ENCODE measurements around the gene RRAGC.

The RRAGC gene

DNA sequence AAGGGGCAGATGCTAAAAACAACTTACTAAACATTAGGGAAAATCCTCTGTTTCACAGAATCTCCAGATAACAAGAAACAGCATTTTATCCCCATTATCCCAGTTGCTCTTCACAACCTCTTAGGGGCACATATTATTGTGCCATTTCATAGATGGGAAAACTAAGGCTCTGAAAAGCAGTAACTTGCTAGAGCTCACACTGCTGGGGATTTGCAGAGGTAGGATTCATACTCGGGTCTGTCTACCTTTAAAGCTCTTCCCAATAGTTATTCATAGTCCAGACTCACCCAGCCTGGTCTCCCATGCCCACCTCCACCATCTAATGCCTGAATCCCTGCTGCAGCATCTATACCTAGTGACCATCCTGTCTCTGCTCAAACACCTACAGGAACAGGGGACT, 67.7 kb downstream of the RRAGC start:
- TF ChIP-seq SIN3A (IDR thresholded peaks at IDR 0.05; ENCODE audit: borderline replicate concordance, insufficient read depth, low read length) (no peak), FOXP2 (optimal IDR thresholded peaks at IDR 0.05; ENCODE audit: borderline replicate concordance, extremely low read depth, extremely low read length, insufficient read depth) (no peak)

DNA sequence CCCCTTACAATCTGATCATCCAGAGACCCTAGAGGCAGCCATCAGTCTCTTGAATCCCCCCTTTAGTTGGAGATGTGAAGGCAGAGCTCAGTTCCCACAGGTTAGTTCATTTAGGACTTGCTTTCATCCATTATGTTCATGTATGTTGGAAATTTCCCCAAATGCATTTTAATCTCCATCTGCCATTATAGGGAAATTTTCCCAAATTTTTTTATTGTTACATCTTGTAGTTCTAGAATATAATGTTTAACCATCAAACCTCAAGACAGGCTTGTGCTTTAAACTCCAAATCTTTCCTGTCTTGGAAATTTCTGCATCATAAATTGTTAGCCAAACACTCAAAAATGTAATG, 68.4 kb downstream of the RRAGC start:
- TF ChIP-seq SIN3A (IDR thresholded peaks at IDR 0.05; ENCODE audit: borderline replicate concordance, insufficient read depth, low read length) (no peak), TAF1 (IDR thresholded peaks at IDR 0.05; ENCODE audit: borderline replicate concordance, insufficient read depth, low read length) (no peak), FOXP2 (optimal IDR thresholded peaks at IDR 0.05; ENCODE audit: borderline replicate concordance, extremely low read depth, extremely low read length, insufficient read depth) (no peak), POLR2AphosphoS5 (IDR thresholded peaks at IDR 0.05; ENCODE audit: low read depth, low read length) (no peak)
- TF ChIP-seq, protein P1, sequence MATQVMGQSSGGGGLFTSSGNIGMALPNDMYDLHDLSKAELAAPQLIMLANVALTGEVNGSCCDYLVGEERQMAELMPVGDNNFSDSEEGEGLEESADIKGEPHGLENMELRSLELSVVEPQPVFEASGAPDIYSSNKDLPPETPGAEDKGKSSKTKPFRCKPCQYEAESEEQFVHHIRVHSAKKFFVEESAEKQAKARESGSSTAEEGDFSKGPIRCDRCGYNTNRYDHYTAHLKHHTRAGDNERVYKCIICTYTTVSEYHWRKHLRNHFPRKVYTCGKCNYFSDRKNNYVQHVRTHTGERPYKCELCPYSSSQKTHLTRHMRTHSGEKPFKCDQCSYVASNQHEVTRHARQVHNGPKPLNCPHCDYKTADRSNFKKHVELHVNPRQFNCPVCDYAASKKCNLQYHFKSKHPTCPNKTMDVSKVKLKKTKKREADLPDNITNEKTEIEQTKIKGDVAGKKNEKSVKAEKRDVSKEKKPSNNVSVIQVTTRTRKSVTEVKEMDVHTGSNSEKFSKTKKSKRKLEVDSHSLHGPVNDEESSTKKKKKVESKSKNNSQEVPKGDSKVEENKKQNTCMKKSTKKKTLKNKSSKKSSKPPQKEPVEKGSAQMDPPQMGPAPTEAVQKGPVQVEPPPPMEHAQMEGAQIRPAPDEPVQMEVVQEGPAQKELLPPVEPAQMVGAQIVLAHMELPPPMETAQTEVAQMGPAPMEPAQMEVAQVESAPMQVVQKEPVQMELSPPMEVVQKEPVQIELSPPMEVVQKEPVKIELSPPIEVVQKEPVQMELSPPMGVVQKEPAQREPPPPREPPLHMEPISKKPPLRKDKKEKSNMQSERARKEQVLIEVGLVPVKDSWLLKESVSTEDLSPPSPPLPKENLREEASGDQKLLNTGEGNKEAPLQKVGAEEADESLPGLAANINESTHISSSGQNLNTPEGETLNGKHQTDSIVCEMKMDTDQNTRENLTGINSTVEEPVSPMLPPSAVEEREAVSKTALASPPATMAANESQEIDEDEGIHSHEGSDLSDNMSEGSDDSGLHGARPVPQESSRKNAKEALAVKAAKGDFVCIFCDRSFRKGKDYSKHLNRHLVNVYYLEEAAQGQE (IDR thresholded peaks at IDR 0.05; ENCODE audit: insufficient read depth in 1 of 2, low read depth in 2 of 2, low read length in 2 of 2): no peak

DNA sequence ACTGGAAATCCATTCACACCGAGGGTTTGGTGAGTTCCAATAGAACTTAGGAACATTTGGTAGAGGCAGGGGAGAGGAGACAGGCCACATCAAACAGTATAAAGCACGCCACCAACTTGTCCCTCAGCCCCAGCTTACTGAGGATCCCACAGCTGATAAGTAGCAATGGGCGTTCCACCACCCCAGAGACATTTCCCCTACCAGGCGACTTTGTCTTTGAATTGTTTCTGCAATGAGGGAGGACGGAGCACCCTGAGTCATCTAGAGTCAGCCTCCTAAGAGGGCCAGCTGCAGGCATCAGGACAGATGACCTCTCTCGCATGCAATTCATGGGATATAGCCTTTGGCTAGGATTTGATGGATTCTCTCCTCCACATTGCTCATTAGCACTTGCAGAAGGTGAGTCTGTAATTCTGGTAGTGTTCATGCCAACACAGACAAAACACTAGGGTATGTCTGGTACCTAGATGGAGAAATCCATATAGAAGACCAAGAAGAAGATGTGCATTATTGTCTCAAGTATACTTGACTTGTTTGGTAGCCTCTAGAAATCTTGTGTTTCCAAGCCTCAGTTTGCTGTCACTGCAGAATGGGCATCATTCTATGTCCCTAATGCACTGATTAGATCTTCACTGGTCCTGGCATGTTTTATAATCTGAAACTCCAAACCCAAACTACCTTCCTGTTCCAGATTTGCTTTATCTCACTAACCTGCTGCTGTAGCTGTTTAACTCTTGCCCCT, 69.0 kb downstream of the RRAGC start:
- TF ChIP-seq POLR2AphosphoS5 (IDR thresholded peaks at IDR 0.05; ENCODE audit: low read depth, low read length) (no peak), SIN3A (IDR thresholded peaks at IDR 0.05; ENCODE audit: borderline replicate concordance, insufficient read depth, low read length) (no peak), TAF1 (IDR thresholded peaks at IDR 0.05; ENCODE audit: borderline replicate concordance, insufficient read depth, low read length) (no peak), FOXP2 (optimal IDR thresholded peaks at IDR 0.05; ENCODE audit: borderline replicate concordance, extremely low read depth, extremely low read length, insufficient read depth) (no peak)
- TF ChIP-seq, protein P1 (IDR thresholded peaks at IDR 0.05; ENCODE audit: insufficient read depth in 1 of 2, low read depth in 2 of 2, low read length in 2 of 2): no peak

DNA sequence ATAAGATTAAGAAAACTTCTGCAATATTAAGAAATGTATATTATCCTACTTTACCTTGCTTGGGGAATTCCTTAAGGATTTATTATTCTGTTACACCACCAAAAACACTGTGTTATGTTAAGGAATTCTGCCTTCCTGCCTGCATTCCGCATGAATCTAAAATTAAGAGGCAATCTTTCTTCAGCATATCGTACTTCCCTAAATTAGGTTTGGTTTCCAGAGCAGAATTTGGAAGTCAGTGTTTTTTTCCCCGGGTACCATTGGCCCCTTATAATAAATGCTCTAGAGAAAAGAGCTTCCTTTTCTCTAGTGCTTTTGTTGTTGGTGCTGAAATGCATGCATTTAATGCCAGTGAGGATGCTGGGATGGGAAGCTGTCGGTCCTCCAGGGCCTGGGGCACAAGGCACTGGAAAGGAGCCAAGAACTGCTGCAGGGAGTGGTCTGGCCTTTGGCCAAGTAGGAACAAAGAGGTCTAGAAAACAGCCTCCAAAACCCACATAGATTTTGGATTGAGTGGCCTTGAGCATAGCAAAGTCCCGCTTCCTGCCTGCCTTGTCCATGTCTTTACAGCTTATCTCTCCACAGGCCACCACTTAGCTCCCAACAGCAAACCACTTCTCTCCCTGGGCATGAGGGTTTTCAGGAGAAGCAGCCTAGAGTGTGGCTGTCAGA, 69.9 kb downstream of the RRAGC start:
- TF ChIP-seq POLR2AphosphoS5 (IDR thresholded peaks at IDR 0.05; ENCODE audit: low read depth, low read length) (no peak), TAF1 (IDR thresholded peaks at IDR 0.05; ENCODE audit: borderline replicate concordance, insufficient read depth, low read length) (no peak), FOXP2 (optimal IDR thresholded peaks at IDR 0.05; ENCODE audit: borderline replicate concordance, extremely low read depth, extremely low read length, insufficient read depth) (no peak), SIN3A (IDR thresholded peaks at IDR 0.05; ENCODE audit: borderline replicate concordance, insufficient read depth, low read length) (no peak)
- TF ChIP-seq, protein P1 (IDR thresholded peaks at IDR 0.05; ENCODE audit: insufficient read depth in 1 of 2, low read depth in 2 of 2, low read length in 2 of 2): no peak

DNA sequence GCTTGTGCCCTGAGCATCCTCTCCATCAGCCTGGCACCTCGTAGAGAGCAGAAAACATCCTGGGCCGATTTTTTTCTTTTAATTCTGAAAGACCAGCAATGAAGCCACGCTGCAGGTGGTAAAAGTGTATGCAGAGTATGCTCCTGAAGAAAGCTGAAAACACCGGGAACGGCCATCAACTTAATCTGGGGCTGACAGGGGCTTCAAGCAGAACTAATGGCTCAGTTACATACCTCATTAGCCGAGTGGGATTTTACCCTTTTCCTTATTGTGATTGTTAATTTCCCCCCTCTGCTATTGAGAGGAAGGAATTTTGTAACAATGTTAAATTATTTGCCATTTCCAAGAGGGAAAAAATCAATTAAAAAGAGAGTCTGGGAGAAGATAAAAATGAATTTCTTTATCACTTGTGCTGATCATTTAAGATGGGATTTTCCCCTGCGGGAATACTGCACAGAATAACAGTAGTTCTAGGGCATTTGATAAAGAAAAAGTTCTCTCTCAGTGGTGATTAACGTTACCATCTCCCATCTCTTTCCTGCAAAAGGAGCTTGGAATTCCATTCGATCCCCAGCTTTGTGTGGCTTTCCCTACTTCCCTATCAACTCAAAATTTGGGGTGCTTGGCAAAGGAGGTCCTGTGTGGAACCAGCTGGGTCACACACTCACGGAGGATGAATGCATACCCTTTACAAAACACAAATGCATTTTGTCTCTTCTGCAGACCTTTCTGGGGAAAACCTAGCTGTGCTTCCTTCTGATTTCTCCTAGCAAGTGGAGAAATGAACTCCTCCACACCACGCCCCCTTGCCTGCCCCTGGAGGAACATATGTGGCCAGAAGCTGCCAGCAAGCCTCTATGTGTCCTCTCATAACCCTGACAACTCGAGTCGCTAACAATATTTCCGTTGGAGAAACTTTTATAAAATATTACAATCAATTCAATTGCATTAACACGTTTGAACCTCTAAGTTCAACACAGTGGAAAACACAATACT, 70.9 kb downstream of the RRAGC start:
- TF ChIP-seq TAF1 (IDR thresholded peaks at IDR 0.05; ENCODE audit: borderline replicate concordance, insufficient read depth, low read length) (no peak), POLR2AphosphoS5 (IDR thresholded peaks at IDR 0.05; ENCODE audit: low read depth, low read length) (no peak), FOXP2 (optimal IDR thresholded peaks at IDR 0.05; ENCODE audit: borderline replicate concordance, extremely low read depth, extremely low read length, insufficient read depth) (no peak), SIN3A (IDR thresholded peaks at IDR 0.05; ENCODE audit: borderline replicate concordance, insufficient read depth, low read length) (no peak)
- TF ChIP-seq, protein P1 (IDR thresholded peaks at IDR 0.05; ENCODE audit: insufficient read depth in 1 of 2, low read depth in 2 of 2, low read length in 2 of 2): no peak

All from PFSK-1 (cell line).